IPS-NIHi7 (cell line): ENCODE data around the gene C4orf51.

Source experiments
- DNase-seq: peaks from one replicate; pipeline ENCODE4 v3.0.0; 2012; ENCODE audit warnings: mixed read lengths; ENCODE audit errors: extremely low spot score

C4orf51 gene

GRCh38 chr4:145709843-145710242, 29.9 kb downstream of the C4orf51 start:
- DNase-seq, result no peak

DNA sequence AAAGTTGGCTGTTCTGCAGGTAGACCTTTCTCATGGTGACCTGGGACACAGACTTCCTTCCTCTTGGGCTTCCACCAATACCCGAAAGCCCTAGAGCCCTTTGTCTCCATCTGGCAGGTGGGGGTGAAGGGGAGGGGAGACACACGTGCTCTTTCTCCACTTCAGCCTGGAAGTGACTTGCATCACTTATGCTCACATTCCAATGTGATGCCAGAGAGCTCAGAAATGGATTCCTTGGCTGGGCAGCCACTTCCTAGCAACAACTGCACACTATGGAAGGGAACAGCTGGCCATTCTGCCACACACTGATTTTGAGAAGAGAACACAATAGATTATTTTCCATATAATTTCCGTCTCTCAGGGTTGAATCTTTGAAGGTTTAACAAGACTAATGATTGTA, 36.3 kb downstream of the C4orf51 start:
- no peak for DNase-seq

DNA sequence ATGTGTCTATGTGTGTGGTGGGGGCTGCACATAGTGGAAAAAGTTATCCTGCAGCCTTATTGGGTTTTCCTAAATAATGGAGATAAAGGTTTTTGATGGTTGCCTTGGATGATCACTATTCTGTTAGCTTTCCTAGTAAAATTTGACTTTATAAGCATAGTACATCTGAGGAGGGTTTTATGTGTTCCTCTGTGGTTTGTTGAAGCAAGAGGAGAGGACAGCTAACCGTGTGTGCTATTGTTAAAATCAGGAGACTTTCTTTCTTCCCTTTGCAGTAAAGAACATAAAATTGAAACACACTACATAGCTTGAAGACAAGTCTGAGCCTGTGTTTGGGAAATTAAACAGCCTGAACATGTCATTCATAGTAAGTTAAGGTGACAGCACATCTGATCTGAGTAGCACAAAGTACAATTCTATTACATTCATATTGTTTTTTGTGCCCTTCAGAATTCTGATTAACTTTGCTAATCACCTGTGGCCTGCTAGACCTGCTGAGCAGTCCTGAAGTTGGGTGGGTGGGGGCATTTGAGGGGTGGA, 36.8 kb downstream of the C4orf51 start:
- no peak for DNase-seq

GRCh38 chr4:145719752-145720624, 40.0 kb downstream of the C4orf51 start:
- DNase-seq, result no peak

DNA sequence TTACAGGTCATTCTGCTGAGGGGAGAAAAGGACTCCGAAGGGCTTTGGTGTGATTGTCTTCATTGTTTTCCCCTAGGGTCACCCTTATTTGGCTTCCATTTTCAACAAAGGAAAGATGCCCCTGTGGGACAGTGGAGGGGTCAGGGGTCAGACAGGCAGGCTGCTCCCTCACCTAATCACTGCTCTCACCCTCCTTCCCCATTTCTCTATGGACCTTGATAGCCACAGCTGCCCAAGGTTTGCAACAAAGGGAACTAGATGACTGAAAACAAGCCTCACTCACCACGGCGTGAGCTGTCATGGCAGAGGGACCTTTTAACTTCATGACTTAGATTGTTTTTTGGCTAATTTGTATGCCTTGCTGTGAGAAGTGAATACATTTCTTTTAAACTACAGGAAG, 40.7 kb downstream of the C4orf51 start:
- no peak for DNase-seq

- DNase-seq, result no peak
Measured at GRCh38 chr4:145722561-145722960, 42.6 kb downstream of the C4orf51 start.

DNA sequence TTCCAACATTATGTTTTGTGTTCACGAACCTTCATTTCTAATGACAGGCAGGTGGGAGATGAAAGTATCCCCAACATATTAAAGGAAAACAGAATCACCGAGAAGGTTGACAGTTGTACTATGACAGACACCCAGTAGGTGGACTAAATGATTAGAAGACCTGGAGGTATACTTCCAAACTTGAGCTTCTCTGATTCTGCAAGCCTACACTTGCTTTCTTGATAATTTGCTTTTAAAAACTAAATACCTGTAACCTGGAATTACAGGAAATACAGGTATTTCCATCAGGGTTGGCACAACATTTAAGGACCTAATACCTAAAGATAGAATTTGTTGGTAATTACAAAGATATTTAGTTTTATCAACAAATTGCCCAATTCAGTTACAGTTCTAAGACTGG, 43.4 kb downstream of the C4orf51 start:
- no peak for DNase-seq

DNA sequence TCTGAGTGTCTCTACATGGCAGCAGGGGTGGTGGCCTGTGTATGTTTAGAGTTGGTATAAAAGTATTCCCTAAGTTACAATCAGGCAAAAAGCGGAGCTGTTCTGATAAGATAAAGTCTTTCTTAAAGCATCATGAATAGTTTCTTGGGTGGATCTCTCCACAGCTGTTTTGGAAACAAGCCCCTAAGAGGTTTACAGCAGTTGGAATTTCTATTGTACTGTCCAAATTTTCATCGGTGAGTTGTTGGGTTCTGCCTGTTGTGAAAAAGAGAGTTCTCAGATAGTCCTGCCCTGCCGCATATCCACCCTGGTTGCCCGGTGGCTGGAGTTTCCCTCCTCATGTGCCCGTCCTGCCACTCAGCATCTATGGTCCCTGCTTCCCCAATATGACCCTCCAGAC, 50.1 kb downstream of the C4orf51 start:
- no peak for DNase-seq

GRCh38 chr4:145731028-145731427, 51.1 kb downstream of the C4orf51 start:
- no peak for DNase-seq

DNA sequence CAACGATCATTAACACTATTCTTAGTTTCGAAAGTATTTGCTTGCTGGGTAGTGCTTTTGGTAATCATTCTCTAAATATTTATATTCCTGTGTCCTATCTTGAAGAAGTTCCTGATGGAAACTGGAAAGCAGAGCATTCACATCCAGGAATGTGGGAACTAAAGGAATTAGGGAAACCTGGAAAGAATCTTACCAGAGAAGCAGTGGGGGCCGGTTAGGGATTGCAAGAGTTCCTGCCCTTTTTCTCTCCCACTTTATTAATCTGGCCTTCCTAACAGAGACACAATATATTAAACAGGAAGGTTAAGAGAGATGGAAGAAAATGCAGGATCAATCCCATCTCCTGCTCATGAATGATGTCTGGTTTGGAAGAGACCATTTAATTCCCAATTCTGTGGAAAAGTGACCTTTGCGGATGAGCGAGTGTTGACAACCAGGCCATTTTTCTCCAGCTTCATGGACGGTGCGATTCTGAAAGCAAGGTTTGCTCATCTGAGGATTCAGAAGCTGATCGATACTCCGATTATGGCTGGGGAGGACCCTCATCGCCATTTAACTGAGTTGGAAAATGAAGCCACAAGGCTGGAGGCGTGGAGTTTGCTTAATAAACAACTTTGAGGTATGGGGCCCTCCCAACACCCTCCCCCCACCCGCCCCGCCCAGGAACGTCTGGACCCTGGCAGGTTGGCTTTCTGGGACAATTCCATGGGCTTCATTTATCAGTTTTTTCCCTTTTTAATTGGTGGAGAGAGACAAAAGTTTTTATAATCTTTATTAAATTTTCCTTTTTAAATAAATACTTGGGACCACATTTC, 52.3 kb downstream of the C4orf51 start:
- DNase-seq, result no peak

- DNase-seq, result peak; percentile 96
Measured at GRCh38 chr4:145732895-145733880, 53.2 kb downstream of the C4orf51 start.

- no peak for DNase-seq
Measured at GRCh38 chr4:145734031-145734430, 54.1 kb downstream of the C4orf51 start.

DNA sequence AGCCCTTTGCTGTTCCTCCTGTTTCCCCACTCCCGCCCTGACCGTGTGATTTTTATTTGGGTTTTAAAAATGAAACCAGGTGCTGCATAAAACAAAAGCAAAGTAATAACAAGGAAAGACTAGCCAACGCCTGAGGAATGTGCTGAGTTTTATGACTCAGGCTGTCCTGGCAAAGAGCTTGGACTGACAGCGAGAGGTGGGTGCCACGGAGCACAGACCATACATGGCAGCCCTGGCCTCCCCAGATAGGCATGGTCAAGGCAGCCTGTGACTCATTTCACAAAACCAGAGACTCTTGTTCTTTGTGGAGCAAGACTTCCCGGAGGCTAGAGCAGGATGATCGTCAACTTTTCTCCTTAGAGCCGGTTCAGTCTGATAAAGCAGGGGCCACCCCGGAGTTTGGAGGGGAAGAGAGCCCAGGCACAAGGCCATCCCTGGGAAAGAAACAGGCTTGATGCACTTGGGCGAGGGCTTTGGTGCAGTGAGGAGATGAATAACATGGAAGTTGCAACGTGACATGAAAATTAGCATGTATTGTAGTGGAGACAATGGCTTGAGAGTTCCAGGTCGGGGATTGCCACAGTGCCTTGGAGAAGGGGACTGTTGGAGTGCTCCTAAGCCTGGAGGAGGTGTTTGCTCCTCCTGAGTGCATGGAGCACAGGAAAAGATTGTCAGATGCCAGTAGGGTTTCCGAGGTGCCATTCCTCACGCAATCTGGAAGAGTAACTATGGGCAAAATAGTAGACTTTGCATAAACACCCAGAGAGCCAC, 54.8 kb downstream of the C4orf51 start:
- DNase-seq, result no peak

DNA sequence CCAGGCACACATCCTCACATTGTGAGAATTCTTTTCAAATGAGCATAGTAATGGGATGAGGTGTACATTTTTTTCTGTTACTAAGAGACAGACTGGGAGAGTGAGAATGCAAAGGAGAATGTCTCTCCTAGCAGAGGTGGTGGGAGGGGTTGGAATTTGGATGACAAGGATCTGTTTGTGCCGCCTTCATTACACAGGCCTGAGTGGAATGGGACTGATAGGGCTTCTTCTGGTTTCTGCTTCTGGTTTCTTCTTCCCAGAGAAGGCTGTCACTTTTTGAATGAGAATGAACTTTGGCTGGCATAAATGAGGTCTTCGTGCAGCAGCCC, 55.4 kb downstream of the C4orf51 start:
- no peak for DNase-seq

GRCh38 chr4:145735827-145736226, 55.9 kb downstream of the C4orf51 start:
- no peak for DNase-seq

DNA sequence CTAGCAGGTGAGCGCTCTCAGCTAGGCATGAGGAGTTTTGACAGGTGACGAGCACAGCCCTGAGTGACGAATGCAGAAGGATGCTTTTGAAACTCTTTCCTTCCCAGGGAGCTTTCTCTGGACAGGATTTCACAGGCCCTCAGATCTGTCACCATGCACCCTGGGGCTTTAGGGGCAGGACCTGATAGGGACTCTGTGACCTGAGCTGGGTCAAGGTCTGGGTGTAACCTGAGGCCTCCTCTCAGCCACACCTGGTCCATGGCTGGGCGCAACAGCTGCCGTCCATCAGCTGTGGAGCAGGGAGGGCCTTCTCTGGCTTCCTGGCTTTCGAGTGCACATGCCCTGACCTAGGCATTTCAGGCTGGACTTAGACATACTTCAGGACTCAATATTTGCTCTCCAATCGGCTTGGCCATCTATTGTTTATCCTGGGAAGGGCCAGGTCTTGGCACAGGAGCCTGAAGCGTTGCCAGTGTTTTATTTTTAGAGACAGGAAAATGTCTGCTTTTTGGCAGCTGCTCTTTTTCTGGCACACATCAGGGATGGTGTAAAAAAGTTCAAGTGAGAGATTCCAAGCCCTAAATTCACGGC, 56.4 kb downstream of the C4orf51 start:
- no peak for DNase-seq

DNA sequence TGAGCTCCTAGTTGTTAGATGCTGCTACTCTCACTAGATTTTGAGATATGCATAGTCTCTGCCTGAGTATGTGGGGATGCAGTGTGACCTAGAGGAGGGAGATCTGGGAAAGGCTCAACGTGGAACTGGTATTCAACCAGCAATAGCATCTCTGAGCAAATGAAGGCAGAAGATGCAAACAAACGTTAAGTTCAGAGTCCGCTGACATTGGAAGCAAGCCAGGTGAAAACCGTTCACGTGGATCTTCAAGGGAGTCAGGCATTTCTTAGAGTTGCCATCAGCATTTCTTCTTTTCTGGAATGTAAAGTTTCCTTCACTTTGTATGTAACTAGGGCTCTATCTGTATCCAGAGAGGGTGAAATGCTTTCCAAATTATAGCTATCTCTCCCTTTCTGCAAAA, 59.9 kb downstream of the C4orf51 start:
- no peak for DNase-seq

DNA sequence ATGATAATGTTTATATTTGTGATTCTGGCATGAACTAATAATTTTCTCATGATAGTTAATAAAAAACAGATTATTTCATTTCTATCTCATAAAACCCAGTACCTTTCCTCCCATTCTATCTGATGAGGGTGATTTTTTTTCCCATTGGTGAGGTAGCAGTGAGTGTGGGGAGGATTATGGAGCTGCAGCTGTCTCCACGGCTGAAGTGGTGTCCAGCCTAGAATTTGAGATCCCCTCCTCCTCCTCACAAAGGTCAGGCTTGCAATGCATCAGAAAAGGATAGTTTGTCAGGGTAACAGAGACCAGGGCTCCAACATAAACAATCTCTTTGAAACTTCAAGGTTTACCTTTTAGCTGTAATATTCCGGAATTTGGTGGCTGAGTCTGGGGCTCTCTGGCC, 60.9 kb downstream of the C4orf51 start:
- DNase-seq, result no peak

GRCh38 chr4:145743641-145744040, 63.7 kb downstream of the C4orf51 start:
- no peak for DNase-seq

DNA sequence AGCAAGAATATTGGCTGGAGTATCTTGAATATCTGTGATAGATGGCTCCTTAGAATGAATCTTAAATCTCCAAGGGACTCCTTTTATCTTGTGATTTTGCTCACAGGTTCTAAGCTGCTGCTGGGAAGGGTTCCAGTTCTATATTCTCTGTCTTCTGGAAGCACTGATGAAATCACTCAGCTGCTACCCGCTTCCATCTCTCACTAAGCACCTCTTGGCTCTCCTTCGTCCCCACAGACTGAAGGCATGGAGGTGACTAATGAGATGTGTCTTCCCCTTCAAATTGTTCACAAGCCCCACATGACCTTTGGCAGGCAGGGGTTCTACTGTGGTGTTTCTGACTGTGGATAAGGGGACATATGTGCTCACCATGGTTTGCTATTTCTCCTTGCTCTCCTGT, 75.9 kb downstream of the C4orf51 start:
- DNase-seq, result no peak
